ENCODE data around the gene SDR9C7.
"Not testable (repeated sequence)": the region's sequence is repeated elsewhere in the genome, so short reads cannot be mapped to it uniquely, and the experiment has no call there.

The SDR9C7 gene

DNA sequence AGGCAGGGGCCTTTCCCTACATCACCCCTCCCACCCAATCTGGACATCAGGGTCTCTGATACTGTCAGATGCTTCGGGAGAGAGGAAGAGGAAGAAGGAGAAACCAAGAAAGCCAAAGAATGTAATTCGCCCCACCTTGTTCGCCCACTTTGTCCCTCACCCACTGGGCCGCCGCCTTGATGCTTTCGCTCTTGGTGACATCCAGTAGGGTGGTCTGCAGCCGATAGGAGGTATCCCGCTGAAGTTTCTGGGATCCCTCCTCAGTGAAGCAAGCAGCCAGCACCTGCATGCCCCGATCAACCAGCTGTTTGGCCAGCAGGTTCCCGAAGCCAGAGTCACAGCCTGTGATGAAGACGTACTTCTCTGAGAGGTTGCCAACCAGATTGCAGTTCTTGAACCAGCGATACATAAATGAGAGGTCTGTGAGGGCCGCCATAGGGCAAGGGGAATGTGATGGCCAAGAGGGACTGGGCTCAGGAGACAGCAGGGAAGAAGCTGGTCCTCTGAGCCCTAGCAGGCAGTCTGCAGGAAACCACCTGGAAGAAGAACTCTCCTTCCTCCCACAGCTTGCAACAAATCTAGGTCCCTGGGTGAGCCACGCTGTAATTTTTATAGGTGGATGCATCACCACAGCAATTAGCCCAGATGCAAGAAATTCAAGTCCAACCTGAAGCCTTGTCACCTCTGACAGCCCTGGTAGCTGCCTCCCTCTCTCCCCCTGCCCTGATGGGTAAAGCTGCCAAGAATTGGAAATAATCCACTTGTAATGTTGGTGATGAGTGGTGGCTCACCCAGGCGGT, at the start of gene SDR9C7:
Gene SDR9C7 (minus strand): TSS at position 583 of the 800 bp plus-strand sequence. CDS start 147 bp downstream, at position 436.
- no peak for DNase-seq

DNA sequence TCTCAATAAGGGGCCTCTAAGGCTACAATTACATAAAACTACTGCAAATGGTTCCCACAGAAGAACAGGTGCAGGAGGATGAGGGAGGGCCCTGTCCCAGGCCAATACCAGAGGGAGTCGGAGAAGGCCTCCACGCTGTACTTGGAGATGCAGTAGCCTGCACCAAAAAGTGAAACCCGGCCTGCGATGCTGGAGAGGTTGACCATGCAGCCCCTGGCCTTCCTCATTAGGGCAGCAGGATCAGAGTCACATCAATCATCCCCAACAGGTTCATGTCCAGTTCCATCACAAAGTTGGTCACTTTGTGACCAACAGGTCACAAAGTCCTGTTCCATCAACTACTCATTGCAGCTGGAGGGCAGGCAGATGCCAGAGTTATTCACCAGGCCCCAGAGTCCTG, 49.2 kb upstream of the SDR9C7 start:
- DNase-seq: no peak

DNA sequence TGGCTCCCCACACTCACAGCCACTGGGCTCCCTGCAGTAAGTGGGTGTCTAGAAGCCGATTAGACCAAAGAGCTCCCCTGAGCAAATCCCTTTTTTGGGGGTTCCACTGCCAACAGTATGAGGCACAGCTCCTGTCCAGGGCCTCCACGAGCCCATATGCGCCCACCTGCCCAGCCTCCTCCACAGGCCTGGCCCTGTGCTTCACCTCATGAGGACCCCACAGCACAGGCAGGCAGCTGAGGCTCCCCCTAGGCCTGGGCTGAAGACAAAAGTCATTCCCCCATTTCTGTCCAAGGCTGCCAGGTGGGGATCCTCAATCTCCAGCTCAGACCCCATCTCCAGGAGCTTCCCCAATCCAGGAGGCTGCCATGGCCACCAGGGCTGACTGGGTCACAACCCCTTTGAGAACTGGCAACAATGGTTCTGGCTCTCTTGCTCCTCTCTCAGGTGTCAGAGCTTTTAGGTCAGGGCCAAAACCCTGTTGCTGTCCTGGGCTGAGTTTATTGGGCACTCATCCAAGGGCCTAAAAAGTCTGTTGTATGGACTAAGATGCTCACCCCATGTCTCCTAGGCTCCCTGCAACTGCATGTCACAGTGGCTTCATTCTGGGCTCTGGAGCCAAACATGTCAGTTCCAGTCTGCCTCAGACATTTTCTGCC, 48.5 kb upstream of the SDR9C7 start:
- DNase-seq: not testable (repeated sequence)

GRCh38 chr12:56980941-56981530, 46.8 kb upstream of the SDR9C7 start:
- DNase-seq: no peak

- DNase-seq: no peak
Measured at GRCh38 chr12:56980268-56980667, 46.1 kb upstream of the SDR9C7 start.

GRCh38 chr12:56979628-56980027, 45.4 kb upstream of the SDR9C7 start:
- DNase-seq: no peak

GRCh38 chr12:56978397-56979138, 44.4 kb upstream of the SDR9C7 start:
- no peak for DNase-seq

DNA sequence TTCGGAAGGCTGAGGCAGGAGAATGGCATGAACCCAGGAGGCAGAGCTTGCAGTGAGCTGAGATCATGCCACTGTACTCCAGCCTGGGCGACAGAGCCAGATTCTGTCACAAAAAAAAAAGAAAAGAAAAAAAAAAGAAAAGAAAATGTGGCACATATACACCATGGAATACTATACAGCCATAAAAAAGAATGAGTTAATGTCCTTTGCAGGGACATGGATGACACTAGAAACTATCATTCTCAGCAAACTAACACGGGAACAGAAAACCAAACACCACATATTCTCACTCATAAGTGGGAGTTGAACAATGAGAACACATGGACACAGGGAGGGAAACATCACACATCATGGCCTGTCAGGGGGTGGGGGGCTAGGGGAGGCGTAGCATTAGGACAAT, 43.2 kb upstream of the SDR9C7 start:
- DNase-seq: not testable (repeated sequence)

DNA sequence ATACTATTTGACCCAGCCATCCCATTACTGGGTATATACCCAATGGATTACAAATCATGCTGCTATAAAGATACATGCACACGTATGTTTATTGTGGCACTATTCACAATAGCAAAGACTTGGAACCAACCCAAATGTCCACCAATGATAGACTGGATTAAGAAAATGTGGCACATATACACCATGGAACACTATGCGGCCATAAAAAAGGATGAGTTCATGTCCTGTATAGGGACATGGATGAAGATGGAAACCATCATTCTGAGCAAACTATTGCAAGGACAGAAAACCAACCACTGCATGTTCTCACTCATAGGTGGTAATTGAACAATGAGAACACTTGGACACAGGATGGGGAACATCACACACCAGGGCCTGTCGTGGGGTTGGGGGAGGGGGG, 40.0 kb upstream of the SDR9C7 start:
- not testable (repeated sequence) for DNase-seq

DNA sequence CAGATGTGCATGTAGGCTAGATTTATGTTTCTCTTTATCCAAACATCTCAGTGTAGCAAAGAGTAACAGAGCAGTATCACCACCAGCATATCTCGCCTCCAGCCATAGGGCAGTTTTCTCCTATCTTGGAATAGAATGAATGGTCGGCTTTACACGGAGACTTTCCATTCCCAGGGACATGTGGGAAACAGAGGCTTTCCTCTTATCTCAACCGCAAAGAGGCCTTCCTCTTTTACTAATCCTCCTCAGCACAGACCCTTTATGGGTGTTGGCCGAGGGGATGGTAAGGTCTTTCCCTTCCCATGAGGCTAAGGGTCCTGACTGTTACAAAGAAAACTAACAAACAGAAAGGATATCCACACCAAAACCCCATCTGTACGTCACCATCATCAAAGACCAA, 34.7 kb upstream of the SDR9C7 start:
- not testable (repeated sequence) for DNase-seq

GRCh38 chr12:56965997-56966642, 31.9 kb upstream of the SDR9C7 start:
- not testable (repeated sequence) for DNase-seq

DNA sequence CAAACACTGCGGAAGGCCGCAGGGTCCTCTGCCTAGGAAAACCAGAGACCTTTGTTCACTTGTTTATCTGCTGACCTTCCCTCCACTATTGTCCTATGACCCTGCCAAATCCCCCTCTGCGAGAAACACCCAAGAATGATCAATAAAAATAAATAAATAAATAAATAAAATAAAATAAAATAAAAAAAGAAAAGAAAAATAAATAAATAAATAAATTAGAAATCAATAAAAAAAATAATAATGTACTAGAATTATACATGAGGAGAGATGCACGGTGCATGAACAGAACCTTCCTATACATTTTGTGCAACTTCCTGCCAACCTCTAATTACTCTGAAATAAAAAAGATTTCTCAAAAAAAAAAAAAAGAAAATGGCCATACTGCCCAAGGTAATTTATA, 30.9 kb upstream of the SDR9C7 start:
- DNase-seq: not testable (repeated sequence)

DNA sequence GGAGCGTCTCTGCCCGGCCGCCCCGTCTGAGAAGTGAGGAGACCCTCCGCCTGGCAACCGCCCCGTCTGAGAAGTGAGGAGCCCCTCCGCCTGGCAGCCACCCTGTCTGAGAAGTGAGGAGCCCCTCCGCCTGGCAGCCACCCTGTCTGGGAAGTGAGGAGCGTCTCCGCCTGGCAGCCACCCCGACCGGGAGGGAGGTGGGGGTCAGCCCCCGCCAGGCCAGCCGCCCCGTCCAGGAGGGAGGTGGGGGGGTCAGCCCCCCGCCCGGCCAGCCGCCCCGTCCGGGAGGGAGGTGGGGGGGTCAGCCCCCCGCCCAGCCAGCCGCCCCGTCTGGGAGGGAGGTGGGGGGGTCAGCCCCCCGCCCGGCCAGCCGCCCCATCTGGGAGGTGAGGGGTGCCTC, 29.3 kb upstream of the SDR9C7 start:
- not testable (repeated sequence) for DNase-seq

DNA sequence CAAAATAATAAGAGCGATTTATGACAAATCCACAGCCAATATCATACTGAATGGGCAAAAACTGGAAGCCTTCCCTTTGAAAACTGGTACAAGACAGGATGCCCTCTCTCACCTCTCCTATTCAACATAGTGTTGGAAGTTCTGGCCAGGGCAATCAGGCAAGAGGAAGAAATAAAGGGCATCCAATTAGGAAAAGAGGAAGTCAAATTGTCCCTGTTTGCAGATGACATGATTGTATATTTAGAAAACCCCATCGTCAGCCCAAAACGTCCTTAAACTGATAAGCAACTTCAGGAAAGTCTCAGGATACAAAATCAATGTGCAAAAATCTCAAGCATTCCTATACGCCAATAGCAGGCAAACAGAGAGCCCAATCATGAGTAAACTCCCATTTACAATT, 28.0 kb upstream of the SDR9C7 start:
- not testable (repeated sequence) for DNase-seq

- DNase-seq: no peak
Measured at GRCh38 chr12:56958422-56958821, 24.2 kb upstream of the SDR9C7 start.

DNA sequence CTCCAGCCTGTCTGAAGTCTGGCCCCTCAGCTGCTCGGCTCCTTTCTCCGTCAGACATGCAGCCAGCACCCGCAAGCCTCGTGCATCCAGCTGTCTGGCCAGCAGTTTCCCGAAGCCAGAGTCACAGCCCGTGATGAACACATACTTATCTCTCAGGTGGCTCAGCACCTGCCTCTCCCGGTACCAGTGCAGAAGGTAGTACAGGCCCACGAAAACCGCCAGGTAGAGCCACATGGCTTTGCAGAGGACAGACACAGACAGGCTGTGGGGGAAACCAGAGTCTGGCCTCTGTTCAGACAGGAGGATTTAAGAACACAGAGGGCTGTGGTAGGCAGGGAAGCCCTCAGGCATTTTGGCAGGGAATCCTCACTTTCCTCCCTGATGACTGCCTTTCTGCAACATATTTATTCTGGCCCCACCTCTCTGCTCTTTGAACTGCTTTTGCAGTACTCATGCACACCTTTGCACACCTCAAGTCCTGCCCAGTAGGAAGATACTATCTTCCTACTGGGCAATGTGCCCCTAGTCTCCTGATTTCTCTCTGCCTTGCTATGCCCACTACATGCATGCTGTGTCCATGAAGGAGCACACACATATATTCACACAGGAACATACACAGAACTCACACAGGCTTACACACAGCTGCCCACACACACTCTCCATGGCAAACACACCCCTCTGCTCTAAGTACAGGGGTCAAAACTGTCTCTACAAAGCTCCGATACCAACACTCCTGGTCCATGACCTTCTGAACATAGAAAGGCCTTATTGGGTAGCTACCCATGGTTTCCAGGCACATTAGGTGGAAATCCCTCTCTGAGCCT, 23.2 kb upstream of the SDR9C7 start, which contains the start of gene RDH16:
Gene RDH16 (minus strand): TSS at position 380 of the 824 bp plus-strand sequence. CDS start 146 bp downstream, at position 234.
- no peak for DNase-seq

- DNase-seq: no peak
Measured at GRCh38 chr12:56955631-56956256, 21.5 kb upstream of the SDR9C7 start.

DNA sequence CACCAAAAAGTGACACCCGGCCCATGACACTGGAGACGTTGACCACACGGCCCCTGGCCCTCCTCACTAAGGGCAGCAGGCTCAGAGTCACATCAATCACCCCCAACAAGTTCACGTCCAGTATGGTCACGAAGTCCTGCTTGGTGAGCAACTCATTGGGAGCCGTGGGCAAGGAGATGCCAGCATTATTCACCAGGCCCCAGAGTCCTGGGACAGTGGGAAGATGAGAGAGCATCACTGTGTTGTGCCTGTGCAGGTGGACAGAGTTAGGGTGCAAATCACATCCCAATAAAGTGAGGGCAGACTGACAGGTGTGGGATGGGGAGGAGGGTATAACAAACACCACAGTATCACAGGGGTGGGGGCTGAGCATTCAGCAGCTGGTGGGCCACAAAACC, 20.7 kb upstream of the SDR9C7 start:
- DNase-seq: no peak

GRCh38 chr12:56954057-56954957, 20.1 kb upstream of the SDR9C7 start:
- no peak for DNase-seq

GRCh38 chr12:56953314-56953713, 19.1 kb upstream of the SDR9C7 start:
- no peak for DNase-seq
